Activated CD8-positive, alpha-beta memory T cell treated with anti-CD3 and anti-CD28 coated beads for 48 hours (primary cell): ENCODE data around the gene TTC33.

Experiments used
- DNase-seq, 3 experiments: peaks; one replicate each; pipeline ENCODE4 v3.0.0-alpha.2; 2020; ENCODE audit warnings: low read depth in 2 of 3, low spot score in 2 of 3

TTC33 gene

GRCh38 chr5:40780858-40781257 is 25.1 kb upstream of the TTC33 start:
- no peak for DNase-seq

- DNase-seq = no peak
Measured at GRCh38 chr5:40780199-40780598, 24.4 kb upstream of the TTC33 start.

- no peak for DNase-seq
Measured at GRCh38 chr5:40779561-40779960, 23.8 kb upstream of the TTC33 start.

GRCh38 chr5:40778133-40778532 is 22.4 kb upstream of the TTC33 start:
- DNase-seq = no peak

GRCh38 chr5:40776658-40776977 is 20.9 kb upstream of the TTC33 start:
- no peak for DNase-seq

GRCh38 chr5:40775846-40776657 is 20.3 kb upstream of the TTC33 start:
- no peak for DNase-seq

- no peak for DNase-seq
Measured at GRCh38 chr5:40775085-40775845, 19.5 kb upstream of the TTC33 start.

GRCh38 chr5:40774623-40775022 is 18.9 kb upstream of the TTC33 start:
- no peak for DNase-seq

- DNase-seq = no peak
Measured at GRCh38 chr5:40770764-40771163, 15.0 kb upstream of the TTC33 start.

- DNase-seq = no peak
Measured at GRCh38 chr5:40762705-40763104, 6.9 kb upstream of the TTC33 start.

- no peak for DNase-seq
Measured at GRCh38 chr5:40757400-40757799, 1.6 kb upstream of the TTC33 start.

GRCh38 chr5:40755093-40755406 is 711 bp downstream of the TTC33 start:
- DNase-seq = peak in 2 of 3 experiments; percentile 17 to 31

- DNase-seq = no peak
Measured at GRCh38 chr5:40754381-40755092, 1.2 kb downstream of the TTC33 start.

GRCh38 chr5:40746703-40747102 is 9.1 kb downstream of the TTC33 start:
- no peak for DNase-seq

GRCh38 chr5:40743771-40744170 is 12.0 kb downstream of the TTC33 start:
- DNase-seq = no peak

GRCh38 chr5:40738502-40738901 is 17.3 kb downstream of the TTC33 start:
- DNase-seq = no peak

- DNase-seq = no peak
Measured at GRCh38 chr5:40736103-40736875, 19.5 kb downstream of the TTC33 start.

GRCh38 chr5:40735609-40736008 is 20.2 kb downstream of the TTC33 start:
- DNase-seq = no peak

GRCh38 chr5:40734986-40735385 is 20.8 kb downstream of the TTC33 start:
- no peak for DNase-seq

- DNase-seq = no peak
Measured at GRCh38 chr5:40733879-40734563, 21.7 kb downstream of the TTC33 start.

- DNase-seq = no peak
Measured at GRCh38 chr5:40733434-40733833, 22.3 kb downstream of the TTC33 start.
